ENCODE results near the gene SCIN.

SCIN gene

DNA sequence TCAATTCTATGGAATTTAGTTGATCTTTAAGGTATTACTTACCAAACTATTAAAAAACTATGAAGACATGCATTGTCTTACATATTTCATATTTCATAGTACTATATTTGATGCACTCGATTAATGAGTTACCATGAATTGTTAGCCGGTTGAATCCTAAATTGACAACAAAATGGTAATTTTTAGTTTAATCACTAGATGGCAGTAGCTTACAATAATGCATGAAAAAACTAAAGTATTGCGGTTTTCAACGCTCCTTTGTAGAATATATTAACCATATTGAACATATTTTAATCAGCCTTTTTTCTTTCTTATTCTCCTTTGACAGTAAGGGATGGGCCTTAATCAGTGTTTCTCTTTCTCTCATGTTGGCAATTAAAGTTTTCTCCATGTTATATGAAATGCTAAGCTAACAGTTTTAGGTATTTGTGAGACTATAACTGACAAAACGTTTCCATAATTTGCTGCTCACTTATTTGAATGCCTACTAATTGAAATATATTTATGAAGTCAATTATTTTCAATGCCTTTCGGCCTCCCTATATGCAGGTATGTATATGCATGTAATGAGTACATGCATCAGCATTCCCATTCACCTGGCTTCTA, 68.4 kb downstream of the SCIN start:
- TF ChIP-seq SIN3A (IDR thresholded peaks at IDR 0.05; ENCODE audit: borderline replicate concordance, insufficient read depth, low read length) (no peak), POLR2AphosphoS5 (IDR thresholded peaks at IDR 0.05; ENCODE audit: low read depth, low read length) (no peak), FOXP2 (optimal IDR thresholded peaks at IDR 0.05; ENCODE audit: borderline replicate concordance, extremely low read depth, extremely low read length, insufficient read depth) (no peak), TAF1 (IDR thresholded peaks at IDR 0.05; ENCODE audit: borderline replicate concordance, insufficient read depth, low read length) (no peak)
- TF ChIP-seq, protein P1, sequence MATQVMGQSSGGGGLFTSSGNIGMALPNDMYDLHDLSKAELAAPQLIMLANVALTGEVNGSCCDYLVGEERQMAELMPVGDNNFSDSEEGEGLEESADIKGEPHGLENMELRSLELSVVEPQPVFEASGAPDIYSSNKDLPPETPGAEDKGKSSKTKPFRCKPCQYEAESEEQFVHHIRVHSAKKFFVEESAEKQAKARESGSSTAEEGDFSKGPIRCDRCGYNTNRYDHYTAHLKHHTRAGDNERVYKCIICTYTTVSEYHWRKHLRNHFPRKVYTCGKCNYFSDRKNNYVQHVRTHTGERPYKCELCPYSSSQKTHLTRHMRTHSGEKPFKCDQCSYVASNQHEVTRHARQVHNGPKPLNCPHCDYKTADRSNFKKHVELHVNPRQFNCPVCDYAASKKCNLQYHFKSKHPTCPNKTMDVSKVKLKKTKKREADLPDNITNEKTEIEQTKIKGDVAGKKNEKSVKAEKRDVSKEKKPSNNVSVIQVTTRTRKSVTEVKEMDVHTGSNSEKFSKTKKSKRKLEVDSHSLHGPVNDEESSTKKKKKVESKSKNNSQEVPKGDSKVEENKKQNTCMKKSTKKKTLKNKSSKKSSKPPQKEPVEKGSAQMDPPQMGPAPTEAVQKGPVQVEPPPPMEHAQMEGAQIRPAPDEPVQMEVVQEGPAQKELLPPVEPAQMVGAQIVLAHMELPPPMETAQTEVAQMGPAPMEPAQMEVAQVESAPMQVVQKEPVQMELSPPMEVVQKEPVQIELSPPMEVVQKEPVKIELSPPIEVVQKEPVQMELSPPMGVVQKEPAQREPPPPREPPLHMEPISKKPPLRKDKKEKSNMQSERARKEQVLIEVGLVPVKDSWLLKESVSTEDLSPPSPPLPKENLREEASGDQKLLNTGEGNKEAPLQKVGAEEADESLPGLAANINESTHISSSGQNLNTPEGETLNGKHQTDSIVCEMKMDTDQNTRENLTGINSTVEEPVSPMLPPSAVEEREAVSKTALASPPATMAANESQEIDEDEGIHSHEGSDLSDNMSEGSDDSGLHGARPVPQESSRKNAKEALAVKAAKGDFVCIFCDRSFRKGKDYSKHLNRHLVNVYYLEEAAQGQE (IDR thresholded peaks at IDR 0.05; ENCODE audit: insufficient read depth in 1 of 2, low read depth in 2 of 2, low read length in 2 of 2): no peak

DNA sequence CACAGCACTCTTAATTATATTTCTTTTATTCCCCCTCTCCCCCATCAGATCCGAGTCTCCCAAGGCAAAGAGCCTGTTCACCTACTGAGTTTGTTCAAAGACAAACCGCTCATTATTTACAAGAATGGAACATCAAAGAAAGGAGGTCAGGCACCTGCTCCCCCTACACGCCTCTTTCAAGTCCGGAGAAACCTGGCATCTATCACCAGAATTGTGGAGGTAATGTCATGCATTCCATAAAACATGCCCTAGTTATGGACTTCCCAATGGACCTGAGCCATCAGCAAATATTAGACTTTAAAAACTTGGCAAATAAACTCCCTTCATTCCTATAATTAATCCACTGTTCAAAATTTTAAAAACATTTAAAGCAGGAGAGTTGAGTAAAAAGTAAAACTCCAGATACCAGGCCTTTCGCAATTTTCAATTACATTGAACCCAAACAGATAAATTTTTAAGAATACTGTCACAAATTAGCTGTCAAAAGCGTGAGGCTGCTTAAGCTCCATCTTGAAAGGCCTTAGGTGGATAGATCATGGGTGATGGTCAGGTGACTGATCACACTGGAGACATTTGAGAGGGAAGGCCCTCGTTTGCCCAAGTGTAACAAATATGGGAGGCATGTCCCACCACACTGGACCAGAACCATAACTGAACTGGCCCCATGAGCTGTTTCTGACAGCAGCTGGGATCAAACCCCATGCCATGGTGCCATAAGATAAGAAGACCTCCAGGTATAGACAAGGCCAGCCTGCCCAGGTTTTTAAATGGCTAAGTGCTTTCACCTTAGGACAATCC, 70.0 kb downstream of the SCIN start:
- no peak for TF ChIP-seq POLR2AphosphoS5 (IDR thresholded peaks at IDR 0.05; ENCODE audit: low read depth, low read length)
- no peak for TF ChIP-seq FOXP2 (optimal IDR thresholded peaks at IDR 0.05; ENCODE audit: borderline replicate concordance, extremely low read depth, extremely low read length, insufficient read depth)
- TF ChIP-seq, protein P1 (IDR thresholded peaks at IDR 0.05; ENCODE audit: insufficient read depth in 1 of 2, low read depth in 2 of 2, low read length in 2 of 2): no peak
- no peak for TF ChIP-seq SIN3A (IDR thresholded peaks at IDR 0.05; ENCODE audit: borderline replicate concordance, insufficient read depth, low read length)
- no peak for TF ChIP-seq TAF1 (IDR thresholded peaks at IDR 0.05; ENCODE audit: borderline replicate concordance, insufficient read depth, low read length)

DNA sequence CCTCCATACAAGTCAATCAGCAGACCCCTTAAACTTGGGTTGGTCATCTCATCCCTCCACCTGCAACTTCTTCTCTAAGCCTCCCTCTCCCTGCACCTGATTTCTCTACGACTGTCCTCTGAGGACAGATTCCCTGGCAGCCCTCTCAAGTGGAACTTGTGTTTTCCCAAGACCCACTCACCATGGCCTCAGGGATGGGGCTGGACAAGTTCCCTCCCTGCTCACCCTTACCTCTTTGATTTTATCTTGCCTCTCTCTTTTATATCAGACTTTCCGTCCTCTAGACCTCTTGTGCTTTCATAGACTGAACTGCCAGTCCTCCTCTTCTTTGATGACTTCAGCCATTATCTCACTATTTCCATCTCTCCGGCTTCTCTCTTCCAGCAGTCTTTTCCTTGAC, 70.7 kb downstream of the SCIN start:
- no peak for TF ChIP-seq POLR2AphosphoS5 (IDR thresholded peaks at IDR 0.05; ENCODE audit: low read depth, low read length)
- TF ChIP-seq SIN3A (IDR thresholded peaks at IDR 0.05; ENCODE audit: borderline replicate concordance, insufficient read depth, low read length): no peak
- TF ChIP-seq TAF1 (IDR thresholded peaks at IDR 0.05; ENCODE audit: borderline replicate concordance, insufficient read depth, low read length): no peak
- TF ChIP-seq FOXP2 (optimal IDR thresholded peaks at IDR 0.05; ENCODE audit: borderline replicate concordance, extremely low read depth, extremely low read length, insufficient read depth): no peak
- TF ChIP-seq, protein P1 (IDR thresholded peaks at IDR 0.05; ENCODE audit: insufficient read depth in 1 of 2, low read depth in 2 of 2, low read length in 2 of 2): no peak

DNA sequence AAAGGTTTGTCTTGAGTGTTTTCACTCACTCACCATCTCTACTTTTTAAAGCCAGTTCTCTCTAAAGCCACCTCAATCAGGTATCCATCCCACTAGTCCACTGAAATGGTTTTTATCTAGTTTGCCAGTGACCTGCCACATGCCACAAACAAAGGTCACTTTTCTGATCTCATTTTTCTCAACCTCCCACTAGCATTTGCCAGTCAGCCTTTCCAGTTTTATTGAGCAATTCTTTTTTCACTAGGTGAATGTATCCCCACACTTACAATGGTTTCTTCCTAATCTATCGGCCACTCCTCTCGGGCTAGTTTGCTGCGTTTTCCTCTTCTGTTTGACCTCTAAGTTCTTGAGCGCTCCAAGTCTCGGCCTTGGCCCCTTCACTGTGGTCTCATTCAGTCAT, 72.0 kb downstream of the SCIN start:
- TF ChIP-seq, protein P1 (IDR thresholded peaks at IDR 0.05; ENCODE audit: insufficient read depth in 1 of 2, low read depth in 2 of 2, low read length in 2 of 2): no peak
- TF ChIP-seq POLR2AphosphoS5 (IDR thresholded peaks at IDR 0.05; ENCODE audit: low read depth, low read length): no peak
- TF ChIP-seq TAF1 (IDR thresholded peaks at IDR 0.05; ENCODE audit: borderline replicate concordance, insufficient read depth, low read length): no peak
- TF ChIP-seq SIN3A (IDR thresholded peaks at IDR 0.05; ENCODE audit: borderline replicate concordance, insufficient read depth, low read length): no peak
- TF ChIP-seq FOXP2 (optimal IDR thresholded peaks at IDR 0.05; ENCODE audit: borderline replicate concordance, extremely low read depth, extremely low read length, insufficient read depth): no peak
